ENCODE results near the gene SYCE1. TPM values are rescaled to one million over a fixed set of nuclear protein-coding genes. Genes with fewer than 3 reads are reported as not detected.

The SYCE1 gene, protein sequence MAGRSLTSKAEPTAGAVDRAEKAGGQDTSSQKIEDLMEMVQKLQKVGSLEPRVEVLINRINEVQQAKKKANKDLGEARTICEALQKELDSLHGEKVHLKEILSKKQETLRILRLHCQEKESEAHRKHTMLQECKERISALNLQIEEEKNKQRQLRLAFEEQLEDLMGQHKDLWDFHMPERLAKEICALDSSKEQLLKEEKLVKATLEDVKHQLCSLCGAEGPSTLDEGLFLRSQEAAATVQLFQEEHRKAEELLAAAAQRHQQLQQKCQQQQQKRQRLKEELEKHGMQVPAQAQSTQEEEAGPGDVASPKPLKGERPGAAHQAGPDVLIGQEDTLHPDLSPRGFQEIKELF
- not detected in 2 replicates for total RNA-seq
- polyA plus RNA-seq: 0.12 and 0.33 TPM in 2 replicates

GRCh38 chr10:133565441-133566294, at the start of gene SYCE1:
TSS of gene SYCE1 (minus strand) at chr10:133565583. CDS start at chr10:133565529, 54 bp downstream.
- H3K27ac ChIP-seq: no peak within 1 kb of the TSS
- no peaks in the 10 kb centered on the region for H3K9me3 ChIP-seq (ENCODE audit: low read depth)
- no peaks in the 10 kb centered on the region for H3K4me1 ChIP-seq (ENCODE audit: insufficient read depth)
- no peak for TF ChIP-seq CTCF (IDR thresholded peaks at IDR 0.05; ENCODE audit: poor library complexity)
- H3K4me2 ChIP-seq: no peak within 1 kb of the TSS
- no peaks in the 10 kb centered on the region for H3K27me3 ChIP-seq
- no peak within 1 kb of the TSS for H3K4me3 ChIP-seq
- no peak for DNase-seq (ENCODE audit: low spot score)
- H2AFZ ChIP-seq: no peak within 1 kb of the TSS
- H3K79me2 ChIP-seq: no peaks in the 10 kb centered on the region
- H4K20me1 ChIP-seq (ENCODE audit: insufficient read depth, poor library complexity, severe bottlenecking): no peaks in the 10 kb centered on the region
- H3K36me3 ChIP-seq (replicated peaks; ENCODE audit: insufficient read depth, low read depth): no peaks in the 10 kb centered on the region
- 97% methylated on average over 68 of the region's 77 CpGs for WGBS (ENCODE audit: low lambda C conversion rate, missing lambda C conversion rate)
- no peaks in the 10 kb centered on the region for H3K9me2 ChIP-seq (replicated peaks; ENCODE audit: insufficient read depth)

DNA sequence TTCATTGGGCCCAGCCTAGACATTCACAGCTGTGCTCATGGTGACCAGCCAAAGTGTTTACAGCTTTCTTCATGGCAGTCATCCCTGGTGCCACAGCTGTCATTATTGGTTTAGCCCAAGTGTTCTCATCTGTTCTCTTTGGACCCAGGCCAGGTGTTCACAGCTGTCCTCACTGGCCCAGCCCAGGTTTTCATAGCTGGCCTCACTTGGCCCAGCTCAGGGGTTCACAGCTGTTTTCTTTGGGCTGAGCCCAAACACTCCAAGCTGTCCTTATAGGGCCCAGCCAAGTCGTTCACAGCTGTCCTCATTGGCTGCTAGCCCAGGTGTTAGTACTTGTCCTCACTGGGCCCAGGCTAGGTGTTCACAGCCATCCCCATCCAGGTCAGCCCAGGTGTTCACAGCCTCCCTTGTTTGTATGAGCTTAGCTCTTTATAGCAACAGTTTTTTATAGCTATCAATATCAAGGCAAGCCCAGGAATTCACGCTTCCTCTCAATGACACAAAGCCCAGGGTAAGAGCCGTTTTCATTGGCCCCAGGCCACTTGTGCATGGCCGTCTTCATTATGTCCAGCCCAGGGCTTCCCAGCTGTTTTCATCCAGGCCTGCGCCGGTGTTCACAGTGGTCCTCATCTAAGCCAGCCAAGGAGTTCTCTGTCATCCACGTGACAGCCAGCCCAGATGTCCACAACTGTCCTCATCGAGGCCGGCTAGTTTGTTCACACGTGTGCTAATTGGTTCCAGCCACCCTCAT, 49.6 kb upstream of the SYCE1 start:
- H3K9me3 ChIP-seq (ENCODE audit: low read depth): no peaks in the 10 kb centered on the region
- no peaks in the 10 kb centered on the region for H3K9me2 ChIP-seq (replicated peaks; ENCODE audit: insufficient read depth)
- H3K27ac ChIP-seq: no peak overlapping the region
- no peaks in the 10 kb centered on the region for H3K79me2 ChIP-seq
- TF ChIP-seq EZH2 (IDR thresholded peaks at IDR 0.05; ENCODE audit: borderline replicate concordance) (no peak), EZH2phosphoT487 (IDR thresholded peaks at IDR 0.05; ENCODE audit: low read depth, severe bottlenecking, unreplicated experiment) (no peak), CTCF (IDR thresholded peaks at IDR 0.05; ENCODE audit: poor library complexity) (no peak)
- no peak overlapping the region for H2AFZ ChIP-seq
- no peak overlapping the region for H3K4me2 ChIP-seq
- no peaks in the 10 kb centered on the region for H3K36me3 ChIP-seq (replicated peaks; ENCODE audit: insufficient read depth, low read depth)
- WGBS (ENCODE audit: low lambda C conversion rate, missing lambda C conversion rate): 87% methylated on average over 10 of the region's 10 CpGs
- no peaks in the 10 kb centered on the region for H4K20me1 ChIP-seq (ENCODE audit: insufficient read depth, poor library complexity, severe bottlenecking)
- H3K27me3 ChIP-seq: no peaks in the 10 kb centered on the region
- no peak overlapping the region for H3K4me3 ChIP-seq
- H3K4me1 ChIP-seq (ENCODE audit: insufficient read depth): no peaks in the 10 kb centered on the region
- no peak for DNase-seq (ENCODE audit: low spot score)

DNA sequence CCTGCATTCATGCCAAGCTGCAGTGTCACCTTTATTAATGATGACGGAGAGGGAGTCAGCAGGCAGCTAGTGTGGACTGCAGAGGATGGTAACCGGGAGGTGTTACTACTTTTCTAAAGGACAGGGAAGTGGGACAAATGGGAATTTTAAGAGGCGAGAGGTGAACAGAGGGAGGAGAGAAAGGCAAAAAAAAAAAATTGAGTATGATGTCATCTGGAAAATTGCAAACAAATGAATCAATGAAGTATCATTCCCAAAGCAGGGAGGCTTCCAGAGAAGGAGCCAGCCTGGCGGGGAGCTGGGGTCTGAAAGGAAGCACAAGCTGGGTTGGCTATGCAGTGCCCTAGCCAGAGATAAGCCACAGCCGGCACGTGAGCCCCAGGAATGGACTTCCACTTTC, 48.3 kb upstream of the SYCE1 start:
- Histone ChIP-seq H3K36me3 (replicated peaks; ENCODE audit: insufficient read depth, low read depth) (no peaks in the 10 kb centered on the region), H4K20me1 (ENCODE audit: insufficient read depth, poor library complexity, severe bottlenecking) (no peaks in the 10 kb centered on the region), H2AFZ (no peak overlapping the region), H3K9me3 (ENCODE audit: low read depth) (no peaks in the 10 kb centered on the region), H3K27ac (no peak overlapping the region), H3K4me1 (ENCODE audit: insufficient read depth) (no peaks in the 10 kb centered on the region), H3K9me2 (replicated peaks; ENCODE audit: insufficient read depth) (no peaks in the 10 kb centered on the region), H3K27me3 (no peaks in the 10 kb centered on the region), H3K4me3 (no peak overlapping the region), H3K79me2 (no peaks in the 10 kb centered on the region), H3K4me2 (no peak overlapping the region)
- WGBS (ENCODE audit: low lambda C conversion rate, missing lambda C conversion rate): 72% methylated on average over 6 of the region's 6 CpGs
- no peak for DNase-seq (ENCODE audit: low spot score)
- TF ChIP-seq EZH2 (IDR thresholded peaks at IDR 0.05; ENCODE audit: borderline replicate concordance) (no peak), EZH2phosphoT487 (IDR thresholded peaks at IDR 0.05; ENCODE audit: low read depth, severe bottlenecking, unreplicated experiment) (no peak), CTCF (IDR thresholded peaks at IDR 0.05; ENCODE audit: poor library complexity) (no peak)
